HUDEP-2 (cell line): ENCODE results near the gene DUSP1.

Experiments
- DNase-seq, 76 experiments: peaks; one replicate each; lab custom pipeline; 2025; ENCODE audit not compliant: unreplicated experiment in 76 of 76; lab: John Stamatoyannopoulos, UW

DUSP1 gene

DNA sequence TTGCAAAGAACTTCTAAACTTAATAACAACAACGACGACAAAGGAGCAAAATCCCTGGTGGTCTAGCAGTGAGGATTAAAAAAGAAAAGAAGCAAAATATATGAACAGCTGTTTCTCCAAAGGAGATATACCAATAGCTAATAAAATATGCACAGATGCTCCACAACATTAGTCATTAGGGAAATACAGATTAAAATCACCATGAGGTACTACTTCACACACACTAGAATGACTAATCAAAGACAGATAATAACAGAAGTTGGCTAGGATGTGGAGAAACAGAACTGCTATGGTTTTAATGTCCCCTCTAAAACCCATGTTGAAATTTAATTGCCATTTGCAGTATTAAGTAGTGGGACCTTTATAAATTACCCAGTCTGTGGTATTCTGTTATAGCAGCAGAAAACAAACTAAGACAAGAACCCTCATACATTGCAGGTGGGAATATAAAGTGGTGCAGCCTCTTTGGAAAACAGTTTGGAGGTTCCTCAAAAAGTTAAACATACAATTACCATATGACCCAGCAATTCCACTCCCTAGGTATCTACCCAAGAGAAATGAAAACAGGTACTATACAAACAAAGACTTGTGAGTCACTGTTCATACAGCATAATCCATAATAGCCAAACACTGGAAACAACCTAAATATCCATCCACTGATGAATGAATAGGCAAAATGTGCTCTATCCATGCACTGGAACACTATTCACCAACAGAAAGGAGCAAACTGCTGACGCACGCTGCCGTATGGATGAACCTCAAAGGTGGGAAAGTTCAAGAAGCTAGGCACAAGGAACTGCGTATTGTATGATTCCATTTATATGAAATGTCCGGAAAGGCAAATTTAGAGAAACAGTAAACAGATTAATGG, 11.4 kb upstream of the DUSP1 start:
- peak in 3 of 76 experiments; percentile 19 to 25 (median 21) for DNase-seq

DNA sequence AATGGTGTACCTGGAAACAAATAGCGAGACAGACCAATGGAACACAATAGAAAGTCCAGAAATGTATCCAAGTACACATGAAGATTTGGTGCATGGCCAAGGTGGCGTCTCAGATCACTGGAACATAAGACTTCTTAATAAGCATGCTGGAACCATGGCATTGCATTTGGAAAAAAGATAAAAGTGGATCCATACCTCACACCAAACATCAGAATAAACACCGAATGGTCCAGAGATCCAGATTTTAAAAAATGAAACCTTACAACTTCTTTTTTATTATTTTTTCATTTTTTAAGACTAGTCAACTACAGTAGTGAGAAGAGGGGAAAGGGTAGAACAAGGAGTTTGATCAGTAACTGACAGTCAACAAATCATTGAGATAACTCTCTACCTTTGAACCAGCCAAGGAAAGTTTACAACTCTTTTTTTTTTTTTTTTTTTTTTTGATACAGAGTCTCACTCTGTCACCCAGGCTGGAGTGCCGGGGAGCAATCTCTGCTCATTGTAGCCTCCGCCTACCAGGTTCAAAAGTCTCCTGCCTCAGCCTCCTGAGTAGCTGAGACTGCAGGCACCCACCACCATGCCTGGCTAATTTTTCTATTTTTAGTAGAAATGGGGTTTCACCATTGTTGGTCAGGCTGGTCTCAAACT, 8.8 kb upstream of the DUSP1 start:
- no peak for DNase-seq

DNA sequence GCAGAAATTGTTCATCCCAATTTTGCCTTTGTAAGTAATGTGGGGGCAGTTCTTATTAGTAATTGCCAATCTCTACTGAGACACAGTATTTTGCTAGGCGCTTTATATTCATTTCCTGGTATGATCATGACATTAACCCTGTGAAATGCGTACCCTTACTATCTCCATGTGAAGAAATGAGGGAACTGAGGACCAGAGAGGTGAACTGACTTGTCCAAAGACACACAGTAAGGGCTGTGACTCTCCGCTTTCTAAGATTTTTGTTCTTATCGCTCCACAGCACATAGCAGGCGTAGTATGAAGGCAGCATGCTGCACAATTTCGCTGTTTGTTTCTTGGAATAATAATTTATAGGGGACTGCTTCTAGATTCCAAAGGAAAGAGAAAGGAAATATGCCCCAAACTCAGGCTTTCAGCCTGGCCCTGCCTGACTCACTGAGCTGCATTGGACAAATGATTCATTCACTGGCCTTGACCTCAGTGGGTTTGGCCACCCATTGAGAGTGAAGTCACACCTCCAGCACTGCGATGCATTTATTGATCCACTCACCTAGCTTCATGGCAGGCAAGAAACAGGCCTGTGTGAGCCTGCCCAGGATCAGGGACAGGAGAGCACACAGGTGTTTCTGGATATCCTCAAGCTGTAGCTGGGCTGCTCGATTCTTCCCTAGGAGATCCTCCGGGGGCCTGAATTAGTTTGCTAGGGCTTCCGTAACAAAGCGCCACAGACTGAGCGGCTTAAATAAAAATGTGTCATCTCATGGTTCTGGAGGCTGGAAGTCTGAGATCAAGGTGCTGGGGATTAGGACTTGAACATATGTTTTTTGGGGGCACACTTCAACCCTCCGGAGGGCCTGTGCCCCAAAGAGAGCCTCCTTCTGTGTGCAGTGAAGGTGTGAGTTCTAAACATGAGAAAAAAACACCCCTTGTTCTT, 7.2 kb upstream of the DUSP1 start:
- DNase-seq: no peak

DNA sequence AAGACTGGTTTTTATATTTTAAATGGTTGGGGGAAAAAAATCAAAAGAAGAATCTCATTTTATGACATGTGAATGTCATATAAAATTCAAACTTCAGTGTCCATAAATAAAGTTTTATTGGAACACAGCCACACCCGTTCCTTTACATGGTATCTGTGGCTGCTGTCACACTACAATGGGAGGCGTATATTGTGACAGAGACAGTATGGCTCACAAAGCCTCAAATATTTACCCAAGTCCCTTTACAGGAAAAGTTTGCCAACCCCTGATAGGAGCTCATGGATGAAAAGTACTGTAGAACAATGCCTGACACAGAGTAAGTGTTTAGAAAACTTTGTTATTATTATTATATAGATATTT, 5.2 kb upstream of the DUSP1 start:
- peak in 4 of 76 experiments; percentile 14 to 24 (median 17) for DNase-seq

DNA sequence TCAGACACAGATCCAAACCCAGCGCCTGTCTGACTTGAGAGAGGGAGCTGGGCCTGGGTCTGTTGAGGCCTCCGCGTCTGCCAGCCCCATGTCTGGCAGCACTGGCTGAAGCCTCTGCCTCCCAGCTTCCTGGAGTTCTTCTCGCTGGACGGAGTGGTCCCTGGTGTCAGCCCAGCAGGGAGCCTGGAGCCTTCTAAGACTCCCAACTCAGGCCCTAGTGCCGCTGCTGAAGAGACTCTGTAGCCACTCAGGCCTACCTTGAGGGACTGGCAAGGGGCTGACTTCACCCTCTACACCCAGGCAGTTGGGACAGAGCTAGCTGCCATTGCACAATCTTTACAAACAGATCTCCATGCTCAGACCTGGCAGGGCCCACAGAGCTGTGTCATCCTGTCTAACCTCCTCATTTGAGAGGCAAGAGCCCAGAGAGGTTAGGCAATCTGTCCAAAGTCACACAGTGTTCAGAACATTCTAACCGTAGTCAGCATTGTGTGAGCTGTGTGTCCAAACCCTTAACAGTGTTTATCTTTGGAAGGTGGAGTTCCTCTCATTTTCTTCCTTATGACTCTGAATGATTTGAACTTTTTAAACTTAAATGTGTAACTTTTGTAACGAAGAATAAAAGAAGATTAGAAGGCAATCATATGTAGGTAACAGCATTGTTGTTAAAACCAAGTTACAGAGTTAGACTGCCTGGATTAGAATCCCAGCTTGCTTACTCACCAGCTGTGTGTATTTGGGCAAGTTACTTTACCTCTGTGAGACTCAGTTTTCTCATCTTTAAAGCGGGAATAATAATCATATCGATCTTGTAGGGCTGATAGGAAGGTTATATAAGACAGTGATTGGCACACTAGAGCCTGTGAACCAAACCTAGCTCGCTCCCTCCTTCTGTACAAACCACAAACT, 4.6 kb upstream of the DUSP1 start:
- DNase-seq: peak in 31 of 76 experiments; percentile 7 to 63 (median 29)

DNA sequence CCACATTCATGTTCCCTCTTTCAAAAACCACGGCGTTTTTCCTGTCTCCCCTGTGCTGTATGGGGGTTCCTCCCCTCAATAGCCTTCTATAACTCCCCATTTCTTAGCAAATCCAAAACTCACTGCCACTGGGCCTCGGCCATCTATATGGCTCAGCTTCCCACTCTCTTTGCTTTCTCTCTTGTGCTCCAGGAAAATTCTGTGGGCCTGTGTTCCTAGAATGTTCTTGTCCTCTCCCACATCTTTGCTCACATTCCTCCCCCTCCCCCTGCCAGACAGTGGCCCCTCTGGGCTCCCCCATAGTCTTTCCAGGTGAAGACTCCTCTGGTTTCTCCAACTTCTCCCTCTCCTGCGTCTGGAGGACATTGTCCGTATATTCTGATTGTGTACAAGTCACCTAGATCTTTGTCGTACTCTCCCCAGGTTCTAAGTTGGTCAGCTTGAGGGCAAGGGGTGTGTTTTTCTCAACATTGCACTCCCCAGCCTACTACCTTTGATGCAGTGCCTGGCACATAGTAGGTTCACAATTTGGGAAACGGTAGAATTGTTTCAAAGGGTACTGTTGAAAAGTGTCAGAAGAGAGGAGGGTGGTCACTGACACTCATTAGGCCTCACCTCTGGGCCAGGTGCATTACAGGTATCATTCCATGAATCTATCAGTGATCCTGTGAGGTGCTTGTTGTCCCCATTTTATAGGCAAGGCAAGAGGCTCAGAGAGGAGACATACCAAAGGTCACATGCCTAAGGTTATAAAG, 3.7 kb upstream of the DUSP1 start:
- DNase-seq: no peak

DNA sequence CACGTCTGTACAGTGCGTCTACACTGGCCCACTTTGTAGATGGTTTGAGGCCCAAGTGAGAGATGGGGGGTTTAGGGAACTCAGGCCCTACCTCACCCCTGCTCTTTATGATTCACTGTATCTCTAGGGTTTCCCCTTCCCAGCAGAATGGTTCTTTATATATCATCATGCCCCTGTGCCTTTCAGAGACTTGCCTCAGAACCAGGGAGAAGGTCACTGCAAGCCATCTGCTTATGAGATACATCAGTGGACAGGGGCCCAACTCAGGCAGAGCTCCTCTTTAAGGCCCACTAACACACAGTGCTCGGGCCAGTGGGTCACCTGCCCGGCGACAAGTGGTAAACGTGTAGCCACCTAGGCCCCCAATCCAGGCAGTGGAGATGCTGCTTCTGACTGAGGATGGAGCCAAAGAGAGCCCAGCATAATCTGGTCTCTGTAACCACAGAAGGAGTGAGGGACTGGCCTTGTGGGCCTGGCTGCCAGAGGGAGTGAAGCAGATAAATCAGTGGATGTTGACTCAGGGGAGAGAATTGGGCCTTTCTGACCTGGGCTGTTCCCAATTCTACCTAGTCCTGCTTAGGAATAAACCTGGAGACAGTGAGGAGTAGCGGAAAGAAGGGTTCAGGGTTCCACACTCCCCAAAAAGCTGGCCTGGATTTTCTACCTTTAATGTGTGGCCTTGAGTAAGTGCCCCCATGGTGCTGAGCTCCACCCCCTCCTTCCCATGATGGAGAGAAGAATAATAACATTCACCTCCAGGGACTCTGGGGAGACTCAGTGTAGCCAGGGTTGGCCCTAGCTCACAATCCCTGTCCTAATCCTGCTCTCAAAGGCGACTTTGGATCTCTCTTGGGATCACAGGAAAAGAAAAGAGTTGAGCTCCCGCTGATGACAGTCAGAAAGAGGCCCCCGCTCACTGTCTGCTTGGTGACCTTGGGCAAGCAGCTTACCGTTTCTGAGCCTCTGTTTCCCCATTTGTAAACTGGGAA, 2.8 kb upstream of the DUSP1 start:
- DNase-seq: peak in 5 of 76 experiments; percentile 10 to 26 (median 17)

DNA sequence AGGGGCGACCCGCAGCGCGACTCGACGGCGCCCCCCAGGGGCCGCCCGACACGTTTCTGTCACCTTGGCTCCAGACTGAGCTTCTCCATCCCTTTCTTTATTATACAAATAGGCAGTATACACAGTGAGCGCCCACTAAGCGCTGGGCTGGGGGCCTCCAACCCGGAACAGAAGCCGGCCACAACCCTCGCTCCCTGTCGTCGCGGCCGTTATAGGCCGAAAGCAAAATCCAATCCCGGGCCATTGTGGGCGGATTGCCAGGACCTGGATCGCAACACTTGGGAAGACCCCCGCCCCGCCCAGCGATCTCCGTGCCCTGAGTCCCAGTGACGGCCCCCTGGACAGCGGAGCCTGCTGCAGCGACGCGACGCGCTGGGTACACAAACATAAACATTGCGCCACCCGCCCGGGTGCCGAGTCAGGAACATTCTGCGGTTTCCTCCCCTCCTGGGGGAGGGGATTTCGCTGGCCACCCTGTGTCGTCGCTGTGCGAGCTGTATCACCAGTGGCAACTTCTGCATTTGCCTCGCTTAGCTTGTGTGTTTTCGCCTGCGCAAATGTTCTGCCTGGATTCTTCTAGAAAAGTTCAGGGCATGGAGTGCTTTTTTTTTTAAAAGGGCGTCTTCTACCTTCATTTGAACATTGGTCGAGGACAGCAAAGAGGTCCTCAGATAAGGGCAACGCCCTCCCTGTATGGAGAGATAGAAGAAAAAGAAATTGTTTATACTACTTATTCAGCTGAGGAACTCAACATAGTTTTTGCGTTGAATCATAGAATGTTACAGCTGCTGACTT, 1.3 kb upstream of the DUSP1 start:
- peak in 75 of 76 experiments; percentile 54 to 97 (median 84) for DNase-seq

DNA sequence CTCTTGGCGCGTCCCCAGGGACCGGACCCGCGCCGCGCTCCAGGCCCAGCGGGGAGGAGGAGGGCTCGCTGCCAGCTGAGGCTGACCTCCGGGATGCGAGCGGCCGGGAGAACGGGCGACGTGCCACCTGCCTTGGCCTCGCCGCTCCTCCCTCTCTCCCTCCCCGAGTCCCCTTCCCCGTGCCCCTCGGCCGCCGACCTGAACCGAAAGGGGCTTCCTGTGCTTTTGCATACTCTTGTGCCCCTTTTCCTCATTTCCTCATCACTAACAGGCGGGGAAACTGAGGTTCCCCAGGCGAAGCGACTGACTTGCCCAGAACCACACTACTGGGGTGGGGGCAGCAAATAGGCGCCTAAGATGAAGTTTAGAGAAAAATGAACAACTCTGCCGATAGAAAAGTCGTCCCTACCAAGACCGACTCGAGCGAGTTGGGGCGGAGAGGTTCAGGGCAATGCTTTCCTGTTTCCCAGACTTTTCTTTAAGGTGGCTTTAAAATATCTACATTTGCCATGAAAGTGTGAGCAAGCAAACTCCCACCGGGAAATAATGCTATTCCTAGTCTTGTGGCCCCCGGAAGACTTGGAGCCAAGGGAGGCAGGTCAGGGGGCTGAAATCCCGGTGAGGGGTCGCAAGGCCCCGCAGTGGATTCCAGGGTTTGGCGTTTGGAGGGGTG, 580 bp upstream of the DUSP1 start:
- peak in 5 of 76 experiments; percentile 51 to 86 (median 76) for DNase-seq

DNA sequence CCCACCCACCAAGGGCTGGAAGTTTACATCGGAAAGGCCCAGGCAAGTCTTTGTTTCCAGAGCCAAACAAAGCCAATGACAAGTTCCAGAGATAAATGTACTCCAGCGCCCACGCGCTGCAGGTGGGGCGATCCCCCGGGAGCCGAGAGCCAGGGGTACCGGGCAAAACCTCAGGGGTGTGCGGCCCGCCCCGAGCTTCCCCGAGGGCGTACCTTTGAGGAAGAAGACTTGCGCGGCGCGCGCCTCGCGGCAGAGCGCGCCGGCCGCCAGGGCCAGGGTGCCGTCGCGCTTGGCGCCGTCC, 671 bp downstream of the DUSP1 start:
- DNase-seq: no peak

DNA sequence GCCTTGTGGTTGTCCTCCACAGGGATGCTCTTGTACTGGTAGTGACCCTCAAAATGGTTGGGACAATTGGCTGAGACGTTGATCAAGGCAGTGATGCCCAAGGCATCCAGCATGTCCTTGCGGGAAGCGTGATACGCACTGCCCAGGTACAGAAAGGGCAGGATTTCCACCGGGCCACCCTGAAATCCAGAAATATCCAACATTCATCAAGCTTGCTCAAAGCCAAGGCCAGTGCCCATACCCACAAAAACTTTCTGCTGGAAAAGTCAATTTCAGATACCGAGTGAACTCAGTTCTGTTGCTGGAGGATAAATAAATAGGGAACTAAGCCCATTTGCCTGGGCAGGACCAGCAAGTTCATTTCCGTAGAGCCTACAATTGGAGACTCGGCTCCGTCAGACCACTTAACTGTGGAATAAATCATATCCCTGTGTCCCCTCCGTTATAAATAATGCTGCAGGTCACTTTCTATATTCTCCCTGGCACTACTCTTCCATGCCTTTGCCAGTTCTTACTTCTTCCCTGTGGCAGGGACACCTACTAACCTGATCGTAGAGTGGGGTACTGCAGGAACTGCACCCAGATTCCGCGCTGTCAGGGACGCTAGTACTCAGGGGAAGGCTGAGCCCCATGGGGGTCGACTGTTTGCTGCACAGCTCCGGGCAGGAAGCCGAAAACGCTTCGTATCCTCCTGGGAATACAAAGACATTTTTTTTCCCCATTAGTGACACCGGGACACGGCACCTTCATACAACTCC, 1.2 kb downstream of the DUSP1 start:
- peak in 3 of 76 experiments; percentile 19 to 31 (median 29) for DNase-seq

DNA sequence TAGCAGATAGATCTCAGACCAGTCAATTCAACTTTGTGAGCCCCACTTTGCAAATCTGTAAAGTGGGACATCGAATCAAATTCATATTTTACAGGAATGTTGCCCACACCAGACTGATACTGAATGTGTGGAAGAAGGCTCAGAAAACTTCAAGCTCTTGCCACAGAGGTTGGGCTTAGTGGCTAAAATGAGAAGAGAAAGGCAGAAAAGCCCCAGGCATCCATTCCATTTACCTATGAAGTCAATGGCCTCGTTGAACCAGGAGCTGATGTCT, 1.7 kb downstream of the DUSP1 start:
- DNase-seq: no peak

DNA sequence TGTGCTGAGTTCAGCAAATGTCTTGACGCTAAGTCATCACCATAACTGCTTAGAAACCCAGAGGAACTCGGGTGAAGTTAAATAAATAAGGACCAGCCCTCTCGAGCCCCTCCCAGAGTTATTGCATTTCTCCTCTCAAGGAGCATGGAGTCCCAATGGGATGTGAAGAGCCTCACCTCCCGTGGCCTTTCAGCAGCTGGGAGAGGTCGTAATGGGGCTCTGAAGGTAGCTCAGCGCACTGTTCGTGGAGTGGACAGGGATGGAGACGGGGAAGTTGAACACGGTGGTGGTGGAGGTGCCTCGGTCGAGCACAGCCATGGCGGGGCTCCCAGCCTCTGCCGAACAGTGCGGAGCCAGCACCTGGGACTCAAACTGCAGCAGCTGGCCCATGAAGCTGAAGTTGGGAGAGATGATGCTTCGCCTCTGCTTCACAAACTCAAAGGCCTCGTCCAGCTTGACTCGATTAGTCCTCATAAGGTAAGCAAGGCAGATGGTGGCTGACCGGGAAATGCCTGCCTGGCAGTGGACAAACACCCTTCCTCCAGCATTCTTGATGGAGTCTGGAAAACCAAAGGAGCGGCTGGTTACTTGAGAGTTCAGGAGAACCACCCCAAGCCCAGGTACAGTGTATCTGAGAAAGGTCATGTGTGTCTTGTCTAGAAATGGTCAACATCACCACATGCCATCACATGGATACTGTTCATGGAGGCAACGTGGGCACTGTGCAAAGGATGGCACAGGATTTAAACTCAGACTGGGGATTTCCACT, 2.2 kb downstream of the DUSP1 start:
- DNase-seq: peak in 1 of 76 experiments; percentile 1

DNA sequence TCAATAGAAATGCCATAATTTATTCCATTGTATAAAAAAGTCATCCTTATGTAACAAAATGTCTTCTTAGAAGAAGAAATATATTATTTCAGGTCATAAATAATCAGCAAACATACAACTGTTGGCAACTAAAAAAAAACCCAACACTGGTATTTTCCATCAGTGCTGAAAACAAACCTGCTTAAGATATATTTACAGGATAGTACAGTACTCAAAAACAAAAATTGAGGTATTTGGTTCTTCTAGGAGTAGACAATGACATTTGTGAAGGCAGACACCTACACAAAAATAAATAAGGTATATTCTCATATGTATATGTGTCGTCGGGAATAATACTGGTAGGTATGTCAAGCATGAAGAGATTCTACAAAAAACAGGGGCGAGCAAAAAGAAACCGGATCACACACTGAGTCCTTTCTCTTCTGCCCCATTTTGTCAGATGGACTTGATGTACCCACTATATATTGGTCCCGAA, 2.9 kb downstream of the DUSP1 start:
- no peak for DNase-seq

DNA sequence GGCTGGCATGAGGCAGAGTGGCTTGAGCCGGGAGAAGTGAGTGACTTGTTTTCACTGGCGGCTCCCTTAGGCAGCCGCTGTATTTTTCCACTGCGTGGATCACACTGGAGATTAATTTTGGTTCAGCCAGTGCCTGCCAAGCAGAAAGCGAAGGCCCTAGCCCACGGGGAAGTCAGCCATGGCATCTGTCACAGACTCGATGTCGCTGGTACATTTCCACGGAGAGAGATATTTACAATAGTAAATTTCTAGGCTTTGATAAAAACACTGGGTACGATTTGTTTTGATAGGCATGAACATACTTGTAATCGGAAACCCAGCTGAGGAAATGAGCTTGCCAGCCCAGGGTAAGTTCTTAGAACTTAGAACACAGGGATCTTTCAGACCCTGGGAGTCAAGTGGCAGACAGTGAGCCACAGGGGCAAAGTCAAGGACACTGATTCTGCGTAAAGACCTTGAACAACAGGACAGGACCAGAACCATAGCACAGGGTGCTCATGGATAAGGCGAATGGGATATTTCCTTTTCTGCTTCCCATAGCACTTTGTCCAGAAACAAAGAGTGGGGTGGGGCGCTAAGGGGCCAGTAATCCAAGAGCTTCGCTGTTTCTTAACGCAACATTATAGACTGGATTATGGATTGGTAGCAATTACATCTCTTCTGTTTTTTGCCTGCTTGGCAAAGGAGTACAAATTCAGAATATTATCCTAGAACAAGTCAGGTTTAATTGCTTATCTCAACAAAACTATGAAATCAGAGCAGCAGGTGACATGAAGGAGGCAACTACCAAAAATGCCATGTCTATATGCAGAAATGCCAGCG, 4.5 kb downstream of the DUSP1 start:
- no peak for DNase-seq
